ENCODE measurements around the gene TMEM238L. TPM values are rescaled to one million over a fixed set of nuclear protein-coding genes. Genes with fewer than 3 reads are reported as not detected.

The TMEM238L gene
- total and polyA plus RNA-seq, 2 donors (not counting 3 experiments of a cell fraction or from before 2014, with no cell fraction given), result not detected

GRCh38 chr17:10750210-10750609 is 53.7 kb downstream of the TMEM238L start:
- DNase-seq (ENCODE audit: low read depth, low spot score), result no peak
- H3K4me1 ChIP-seq (ENCODE audit: control insufficient read depth, extremely low read depth, insufficient read depth, low read length), result no peaks in the 10 kb centered on the region
- H3K9me3 ChIP-seq (replicated peaks; ENCODE audit: control insufficient read depth, insufficient read depth, low read length), result no peaks in the 10 kb centered on the region
- H3K79me2 ChIP-seq (ENCODE audit: control insufficient read depth, insufficient read depth, low read length), result no peaks in the 10 kb centered on the region
- H3K36me3 ChIP-seq (ENCODE audit: control insufficient read depth in 2 of 2, extremely low read depth in 1 of 2, insufficient read depth in 2 of 2, low read length in 2 of 2), result no peaks in the 10 kb centered on the region
- CTCF ChIA-PET, result interaction anchor here (0.9 kb wide), 1 partner anchor 13 kb away, joined by 3 read pairs; no protein-coding TSS in a partner anchor
- no peak overlapping the region for H2AFZ ChIP-seq (ENCODE audit: low read depth, low read length)
- no peaks in the 10 kb centered on the region for H4K20me1 ChIP-seq (replicated peaks; ENCODE audit: control insufficient read depth, extremely low read depth, insufficient read depth, low read length)
- H3K9me1 ChIP-seq (replicated peaks; ENCODE audit: control insufficient read depth, extremely low read depth, insufficient read depth, low read length), result no peaks in the 10 kb centered on the region
- no TSS peak for BruUV-seq (replicated peaks)
- H3K4me2 ChIP-seq (ENCODE audit: insufficient read depth, low read length), result no peak overlapping the region
- dilution Hi-C loops (cut with MboI; ENCODE audit: extremely low pct_ligation_motif_present, low sequenced_read_pairs), result no loop called here
- intact Hi-C loops (cut with micrococcal nuclease), result no loop called here
- POLR2A ChIA-PET, result no interaction called here
- no peak for FAIRE-seq
- no peak overlapping the region for H3K27ac ChIP-seq (ENCODE audit: insufficient read depth, low read depth, low read length)
- TF ChIP-seq FOS (IDR thresholded peaks at IDR 0.05; ENCODE audit: borderline replicate concordance, insufficient read depth, low read length) (no peak), POLR2A (IDR thresholded peaks at IDR 0.05; ENCODE audit: low read depth, low read length) (no peak), EZH2 (IDR thresholded peaks at IDR 0.05; ENCODE audit: borderline replicate concordance, low read depth, low read length, severe bottlenecking) (no peak), MYC (IDR thresholded peaks at IDR 0.05; ENCODE audit: low read depth, low read length) (no peak), GATA2 (IDR thresholded peaks at IDR 0.05; ENCODE audit: insufficient read depth, insufficient read length, low read depth, low read length) (no peak)
- TF ChIP-seq, protein P1, sequence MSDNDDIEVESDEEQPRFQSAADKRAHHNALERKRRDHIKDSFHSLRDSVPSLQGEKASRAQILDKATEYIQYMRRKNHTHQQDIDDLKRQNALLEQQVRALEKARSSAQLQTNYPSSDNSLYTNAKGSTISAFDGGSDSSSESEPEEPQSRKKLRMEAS (IDR thresholded peaks at IDR 0.05; ENCODE audit: insufficient read depth, insufficient read length), result no peak
- TF ChIP-seq, protein P2, sequence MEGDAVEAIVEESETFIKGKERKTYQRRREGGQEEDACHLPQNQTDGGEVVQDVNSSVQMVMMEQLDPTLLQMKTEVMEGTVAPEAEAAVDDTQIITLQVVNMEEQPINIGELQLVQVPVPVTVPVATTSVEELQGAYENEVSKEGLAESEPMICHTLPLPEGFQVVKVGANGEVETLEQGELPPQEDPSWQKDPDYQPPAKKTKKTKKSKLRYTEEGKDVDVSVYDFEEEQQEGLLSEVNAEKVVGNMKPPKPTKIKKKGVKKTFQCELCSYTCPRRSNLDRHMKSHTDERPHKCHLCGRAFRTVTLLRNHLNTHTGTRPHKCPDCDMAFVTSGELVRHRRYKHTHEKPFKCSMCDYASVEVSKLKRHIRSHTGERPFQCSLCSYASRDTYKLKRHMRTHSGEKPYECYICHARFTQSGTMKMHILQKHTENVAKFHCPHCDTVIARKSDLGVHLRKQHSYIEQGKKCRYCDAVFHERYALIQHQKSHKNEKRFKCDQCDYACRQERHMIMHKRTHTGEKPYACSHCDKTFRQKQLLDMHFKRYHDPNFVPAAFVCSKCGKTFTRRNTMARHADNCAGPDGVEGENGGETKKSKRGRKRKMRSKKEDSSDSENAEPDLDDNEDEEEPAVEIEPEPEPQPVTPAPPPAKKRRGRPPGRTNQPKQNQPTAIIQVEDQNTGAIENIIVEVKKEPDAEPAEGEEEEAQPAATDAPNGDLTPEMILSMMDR (IDR thresholded peaks at IDR 0.05; ENCODE audit: extremely low read depth in 1 of 2, insufficient read depth in 1 of 2, low read depth in 1 of 2, low read length in 2 of 2), result no peak
- no peaks in the 10 kb centered on the region for H3K27me3 ChIP-seq (ENCODE audit: control insufficient read depth in 2 of 2, insufficient read depth in 2 of 2, low read length in 2 of 2)
- no peak overlapping the region for H3K4me3 ChIP-seq (replicated peaks in 1 of 3; ENCODE audit: insufficient read depth in 1 of 3, low read depth in 1 of 3, low read length in 3 of 3)
- no peak overlapping the region for H3K9ac ChIP-seq (replicated peaks; ENCODE audit: extremely low read depth, insufficient read depth, low read length)

All from endothelial cell of umbilical vein (primary cell).